GM20000 (cell line): ENCODE measurements around the gene PRDM10.

Experiments used
- DNase-seq: peaks from one replicate; pipeline ENCODE4 v3.0.0; 2012; ENCODE audit warnings: low spot score
- TF ChIP-seq, protein P1 (sequence below): IDR thresholded peaks from 2 replicates; pipeline ENCODE4 v1.5.1; 2012; ENCODE audit warnings: mild to moderate bottlenecking, control low read depth; ENCODE audit errors: extremely low read depth, missing control alignments

PRDM10 gene

DNA sequence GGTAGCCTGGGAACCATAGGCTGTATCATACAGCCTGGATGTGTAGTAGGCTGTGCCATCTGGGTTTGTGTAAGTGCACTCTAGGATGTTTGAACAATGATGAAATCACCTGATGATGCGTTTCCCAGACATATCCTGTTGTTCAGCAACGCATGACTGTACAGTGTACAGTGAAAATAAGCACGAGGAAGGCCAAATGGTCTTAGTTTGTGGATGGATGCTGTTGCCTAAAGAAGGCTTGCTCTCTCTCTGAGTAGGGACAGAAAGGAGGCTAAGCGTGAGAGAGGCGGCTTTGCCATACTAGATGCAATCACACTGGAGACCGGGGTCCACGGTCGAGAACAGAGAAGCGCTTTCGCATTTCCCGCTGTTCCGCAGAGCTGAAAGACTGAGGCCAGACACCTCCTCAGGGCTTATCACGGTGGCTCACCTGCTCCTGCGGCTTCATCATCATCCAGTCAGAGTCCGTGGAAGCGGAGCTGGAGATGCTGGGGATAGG, 39.5 kb upstream of the PRDM10 start:
- DNase-seq, result no peak
- TF ChIP-seq, protein P1, sequence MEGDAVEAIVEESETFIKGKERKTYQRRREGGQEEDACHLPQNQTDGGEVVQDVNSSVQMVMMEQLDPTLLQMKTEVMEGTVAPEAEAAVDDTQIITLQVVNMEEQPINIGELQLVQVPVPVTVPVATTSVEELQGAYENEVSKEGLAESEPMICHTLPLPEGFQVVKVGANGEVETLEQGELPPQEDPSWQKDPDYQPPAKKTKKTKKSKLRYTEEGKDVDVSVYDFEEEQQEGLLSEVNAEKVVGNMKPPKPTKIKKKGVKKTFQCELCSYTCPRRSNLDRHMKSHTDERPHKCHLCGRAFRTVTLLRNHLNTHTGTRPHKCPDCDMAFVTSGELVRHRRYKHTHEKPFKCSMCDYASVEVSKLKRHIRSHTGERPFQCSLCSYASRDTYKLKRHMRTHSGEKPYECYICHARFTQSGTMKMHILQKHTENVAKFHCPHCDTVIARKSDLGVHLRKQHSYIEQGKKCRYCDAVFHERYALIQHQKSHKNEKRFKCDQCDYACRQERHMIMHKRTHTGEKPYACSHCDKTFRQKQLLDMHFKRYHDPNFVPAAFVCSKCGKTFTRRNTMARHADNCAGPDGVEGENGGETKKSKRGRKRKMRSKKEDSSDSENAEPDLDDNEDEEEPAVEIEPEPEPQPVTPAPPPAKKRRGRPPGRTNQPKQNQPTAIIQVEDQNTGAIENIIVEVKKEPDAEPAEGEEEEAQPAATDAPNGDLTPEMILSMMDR, result no peak

DNA sequence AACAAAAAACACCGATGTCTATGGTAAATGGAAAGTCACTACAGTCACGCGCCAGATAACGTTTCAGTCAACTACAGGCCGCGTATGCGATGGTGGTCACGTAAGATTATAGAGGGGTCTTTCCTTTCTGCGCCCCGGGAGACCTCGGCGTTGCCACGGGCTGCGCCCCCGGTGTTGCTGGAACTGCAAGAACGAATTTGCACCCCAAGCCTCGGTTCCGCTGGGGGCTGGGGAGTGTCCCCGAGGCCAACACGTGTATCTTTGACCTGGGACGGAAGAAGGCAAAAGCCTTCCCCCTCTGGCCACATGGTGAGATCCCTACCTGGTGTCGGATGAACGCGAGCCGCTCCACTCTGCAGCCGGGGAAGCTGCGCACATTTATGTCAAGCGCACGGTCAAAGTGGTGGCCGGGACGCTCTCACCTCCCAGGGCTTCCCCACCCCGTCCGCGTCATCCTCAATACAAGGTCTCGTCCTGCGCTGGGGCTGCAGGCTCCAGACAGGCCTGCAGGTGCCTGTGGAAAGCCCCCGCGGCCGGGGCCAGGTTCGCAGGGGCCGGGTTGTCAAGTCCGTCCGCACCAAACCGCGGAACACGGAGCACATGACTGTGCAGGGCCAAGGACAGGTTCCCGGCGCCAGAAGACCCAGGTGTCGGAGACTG, 37.8 kb upstream of the PRDM10 start:
- TF ChIP-seq, protein P1, result no peak
- no peak for DNase-seq

DNA sequence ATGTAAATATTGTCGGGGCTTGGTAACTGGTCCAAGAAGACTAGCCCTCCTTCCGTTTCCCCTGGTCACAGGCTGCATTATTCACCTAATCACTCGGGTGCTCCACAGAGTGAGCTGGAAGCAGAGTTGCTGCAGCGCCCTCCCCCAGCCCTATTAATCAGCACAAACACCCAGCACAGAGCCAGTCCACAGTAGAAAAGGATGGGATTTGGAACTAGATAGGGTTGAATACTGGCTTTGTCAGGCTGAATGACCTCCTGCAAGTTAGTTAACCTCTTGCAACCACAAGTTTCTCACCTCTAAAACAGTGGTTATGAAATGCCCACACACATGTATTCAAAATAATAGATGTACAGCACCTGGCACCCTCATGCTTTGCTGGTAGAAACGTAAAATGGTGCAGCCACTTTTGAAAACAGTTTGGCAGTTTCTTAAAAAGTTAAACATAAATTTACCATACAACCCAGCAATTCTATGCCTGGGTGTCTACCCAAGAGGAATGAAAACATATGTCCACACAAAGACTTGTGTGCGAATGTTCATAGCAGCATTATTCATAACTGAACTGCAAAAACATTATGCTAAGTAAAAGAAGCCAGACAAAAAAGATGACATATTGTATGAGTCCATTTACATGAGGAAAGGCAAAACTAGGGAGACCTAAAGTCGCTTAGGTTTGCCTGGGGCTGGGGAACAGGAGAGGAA, 35.4 kb upstream of the PRDM10 start:
- no peak for DNase-seq
- TF ChIP-seq, protein P1, result no peak

DNA sequence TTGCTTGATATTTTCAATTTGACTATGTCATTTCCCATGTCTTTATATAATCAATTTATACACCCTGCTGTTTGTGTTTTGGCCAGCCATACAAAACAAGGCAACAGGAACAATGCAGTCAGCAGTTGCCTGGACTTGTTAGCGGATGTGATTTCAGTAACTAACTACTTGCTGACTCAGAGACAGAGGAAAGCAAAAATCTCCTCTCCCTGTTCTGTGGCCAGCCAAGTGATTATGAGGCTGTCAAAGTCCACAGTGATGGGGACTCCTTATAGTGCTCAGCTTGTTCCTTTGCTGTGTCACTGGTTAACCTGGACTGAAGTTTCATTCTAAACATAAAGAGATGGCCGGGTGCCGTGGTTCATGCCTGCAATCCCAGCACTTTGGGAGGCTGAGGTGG, 34.4 kb upstream of the PRDM10 start:
- TF ChIP-seq, protein P1, result no peak
- no peak for DNase-seq

DNA sequence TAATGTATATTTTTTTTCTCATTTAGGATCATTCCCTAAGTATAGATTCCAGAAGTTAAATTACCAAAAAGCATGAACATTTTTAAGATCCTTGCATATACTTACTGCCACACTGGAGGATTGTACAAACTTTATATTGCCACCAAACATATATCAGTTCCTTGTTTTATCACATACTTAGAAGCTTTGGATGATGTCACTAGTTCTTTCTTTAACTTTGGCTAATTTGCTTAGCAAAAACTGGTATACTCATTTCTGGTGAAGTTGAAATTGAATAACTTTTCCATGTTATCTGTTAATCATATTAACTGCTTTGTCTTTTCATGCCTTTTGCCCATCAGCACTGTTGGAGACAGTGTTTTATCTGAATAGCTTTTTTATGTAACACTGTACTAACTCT, 31.6 kb upstream of the PRDM10 start:
- TF ChIP-seq, protein P1, result no peak

DNA sequence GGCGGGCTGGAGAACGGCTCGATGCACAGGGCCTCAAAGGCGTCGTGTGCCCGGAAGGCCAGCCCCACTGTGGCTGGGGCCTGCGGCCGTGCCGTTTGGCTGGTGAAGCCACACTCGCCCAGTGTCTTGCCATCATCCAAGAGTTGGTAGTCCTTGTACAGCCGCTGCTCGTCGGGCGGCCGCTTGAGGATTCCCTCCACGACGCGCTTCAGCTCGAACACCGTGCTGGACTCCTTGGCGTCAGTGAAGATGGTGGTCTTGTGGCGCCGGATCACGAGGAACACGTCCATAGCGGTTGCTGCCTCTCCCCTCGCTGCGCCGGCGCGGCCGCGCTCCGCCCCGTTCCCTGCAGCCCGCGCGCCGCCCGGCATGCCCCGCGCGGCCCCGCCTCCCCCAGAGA, 30.3 kb upstream of the PRDM10 start:
- TF ChIP-seq, protein P1, result no peak
- no peak for DNase-seq

More for the DNA sequence above, 31.6 kb upstream of the PRDM10 start:
- no peak for DNase-seq

DNA sequence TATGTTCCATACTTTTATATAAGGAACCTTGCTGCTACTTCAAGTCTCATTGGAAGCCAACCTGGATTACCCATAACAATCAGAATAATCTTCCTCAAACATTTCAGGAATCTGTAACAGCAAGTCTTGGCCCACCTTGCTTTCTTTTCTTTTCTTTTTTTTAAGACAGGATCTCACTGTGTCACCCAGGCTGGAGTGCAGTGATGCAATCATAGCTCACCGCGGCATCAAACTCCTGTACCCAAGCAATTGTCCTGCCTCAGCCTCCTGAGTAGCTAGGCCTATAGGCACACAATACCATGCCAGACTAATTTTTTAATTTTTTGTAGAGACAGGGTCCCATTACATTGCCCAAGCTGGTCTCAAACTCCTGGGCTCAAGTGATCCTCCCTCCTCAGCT, 29.3 kb upstream of the PRDM10 start:
- DNase-seq, result no peak
- TF ChIP-seq, protein P1, result no peak
